ENCODE measurements around the gene MRAS.

DNA sequence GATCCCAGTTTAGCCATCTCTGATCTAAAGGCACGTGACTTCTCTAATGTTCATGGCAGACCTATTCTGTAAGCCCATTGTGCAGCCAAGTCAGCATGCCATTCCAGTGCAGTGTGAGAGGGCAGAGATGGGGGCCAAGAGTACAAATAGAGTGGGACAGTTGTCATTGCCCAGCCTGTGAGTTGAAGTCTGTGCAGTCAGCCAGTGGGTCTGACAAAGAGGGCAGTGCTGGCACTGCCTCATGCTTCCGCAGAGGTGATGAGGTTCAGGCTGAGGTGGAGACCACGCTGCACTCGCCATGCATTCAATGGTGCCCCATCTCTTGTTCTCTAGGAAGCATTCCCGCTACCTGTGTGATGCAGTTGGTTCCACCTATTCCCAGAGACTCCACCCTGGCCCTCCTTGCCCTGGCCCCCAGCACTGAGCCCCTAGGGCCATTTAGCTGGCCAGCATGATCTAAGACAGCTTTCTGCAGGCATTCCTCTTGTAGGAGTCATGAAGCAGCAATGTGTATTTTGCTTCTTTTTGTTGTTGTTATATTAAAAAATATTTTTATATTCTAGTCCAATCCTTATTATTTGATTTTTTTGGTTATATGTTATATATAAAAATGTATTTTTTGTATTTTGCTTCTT is 3.7 kb downstream of the MRAS start:
- TF ChIP-seq, protein P1, sequence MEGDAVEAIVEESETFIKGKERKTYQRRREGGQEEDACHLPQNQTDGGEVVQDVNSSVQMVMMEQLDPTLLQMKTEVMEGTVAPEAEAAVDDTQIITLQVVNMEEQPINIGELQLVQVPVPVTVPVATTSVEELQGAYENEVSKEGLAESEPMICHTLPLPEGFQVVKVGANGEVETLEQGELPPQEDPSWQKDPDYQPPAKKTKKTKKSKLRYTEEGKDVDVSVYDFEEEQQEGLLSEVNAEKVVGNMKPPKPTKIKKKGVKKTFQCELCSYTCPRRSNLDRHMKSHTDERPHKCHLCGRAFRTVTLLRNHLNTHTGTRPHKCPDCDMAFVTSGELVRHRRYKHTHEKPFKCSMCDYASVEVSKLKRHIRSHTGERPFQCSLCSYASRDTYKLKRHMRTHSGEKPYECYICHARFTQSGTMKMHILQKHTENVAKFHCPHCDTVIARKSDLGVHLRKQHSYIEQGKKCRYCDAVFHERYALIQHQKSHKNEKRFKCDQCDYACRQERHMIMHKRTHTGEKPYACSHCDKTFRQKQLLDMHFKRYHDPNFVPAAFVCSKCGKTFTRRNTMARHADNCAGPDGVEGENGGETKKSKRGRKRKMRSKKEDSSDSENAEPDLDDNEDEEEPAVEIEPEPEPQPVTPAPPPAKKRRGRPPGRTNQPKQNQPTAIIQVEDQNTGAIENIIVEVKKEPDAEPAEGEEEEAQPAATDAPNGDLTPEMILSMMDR (IDR thresholded peaks at IDR 0.05; ENCODE audit: insufficient read depth, low read depth, low read length), result no peak
- no peak for TF ChIP-seq EZH2 (IDR thresholded peaks at IDR 0.05; ENCODE audit: insufficient read depth, low read length)
